CD14-positive monocyte (primary cell): ENCODE measurements around the gene KIF25. TPM values are rescaled to one million over a fixed set of nuclear protein-coding genes. Genes with fewer than 3 reads are reported as not detected.

Experiments used
- DNase-seq, 3 donors: peaks; one replicate each; pipeline ENCODE4 v3.0.0-alpha.2; 2011 to 2022
- H2AFZ ChIP-seq: 2 replicates; pipeline ENCODE4 v1.6.0; 2012; ENCODE audit warnings: mild to moderate bottlenecking, low read depth, low read length, inconsistent platforms; ENCODE audit not compliant: insufficient read depth, poor library complexity, severe bottlenecking
- H3K27ac ChIP-seq, 2 donors: 1 replicate in 1 of 2; 2 replicates in 1 of 2; pipeline ENCODE4 v1.5.1; 2012 to 2013; ENCODE audit warnings: low read length in 2 of 2, control low read depth in 1 of 2, inconsistent platforms in 1 of 2, low read depth in 1 of 2, mild to moderate bottlenecking in 1 of 2
- H3K27me3 ChIP-seq, 2 donors: one replicate each; pipeline versions ENCODE4 v1.6.0 to v1.6.1; 2011 to 2013; ENCODE audit warnings: low read length in 2 of 2; ENCODE audit not compliant: control insufficient read depth in 2 of 2, insufficient read depth in 2 of 2
- H3K36me3 ChIP-seq, 2 donors: replicated peaks in 1 of 2; 1 replicate in 1 of 2; 2 replicates in 1 of 2; pipeline versions ENCODE4 v1.5.1 to v1.6.1; 2012 to 2013; ENCODE audit warnings: low read length in 2 of 2, control low read depth in 1 of 2, inconsistent platforms in 1 of 2, mild to moderate bottlenecking in 1 of 2; ENCODE audit not compliant: insufficient read depth in 2 of 2, control insufficient read depth in 1 of 2
- H3K4me1 ChIP-seq, 2 donors: 1 replicate in 1 of 2; 2 replicates in 1 of 2; pipeline versions ENCODE4 v1.5.1 to v1.6.1; 2012 to 2013; ENCODE audit warnings: low read length in 2 of 2, control low read depth in 1 of 2, inconsistent platforms in 1 of 2, mild to moderate bottlenecking in 1 of 2, moderate library complexity in 1 of 2; ENCODE audit not compliant: insufficient read depth in 2 of 2, control insufficient read depth in 1 of 2
- H3K4me2 ChIP-seq: replicated peaks from 2 replicates; pipeline ENCODE3; 2012; ENCODE audit warnings: low read length, moderate library complexity, mild to moderate bottlenecking; ENCODE audit not compliant: poor library complexity, severe bottlenecking; ENCODE audit errors: extremely low read depth
- H3K4me3 ChIP-seq, 3 experiments: fragments of 200-600 bp in 1 of 3; sonication (generic) in 1 of 3; replicated peaks in 1 of 3; 1 replicate in 2 of 3; 2 replicates in 1 of 3; pipeline ENCODE4 v1.5.1; 2011 to 2013; ENCODE audit warnings: low read length in 3 of 3, mild to moderate bottlenecking in 3 of 3, control low read depth in 2 of 3, low read depth in 2 of 3, inconsistent platforms in 1 of 3, moderate library complexity in 1 of 3
- H3K79me2 ChIP-seq: 2 replicates; pipeline ENCODE4 v1.6.0; 2012; ENCODE audit warnings: mild to moderate bottlenecking, control low read depth, inconsistent platforms, low read length, moderate library complexity; ENCODE audit not compliant: insufficient read depth
- H3K9ac ChIP-seq: 2 replicates; pipeline ENCODE4 v1.6.0; 2017; ENCODE audit warnings: low read length, mild to moderate bottlenecking; ENCODE audit not compliant: insufficient read depth, poor library complexity, severe bottlenecking
- H3K9me3 ChIP-seq, 2 donors: replicated peaks in 1 of 2; 1 replicate in 1 of 2; 2 replicates in 1 of 2; pipeline versions ENCODE4 v1.5.1 to v1.6.1; 2012 to 2013; ENCODE audit warnings: low read length in 2 of 2, control low read depth in 1 of 2; ENCODE audit not compliant: control insufficient read depth in 1 of 2, insufficient read depth in 1 of 2
- H4K20me1 ChIP-seq: 2 replicates; pipeline ENCODE4 v1.6.0; 2012; ENCODE audit warnings: mild to moderate bottlenecking, low read length, control low read depth, moderate library complexity; ENCODE audit not compliant: insufficient read depth
- H3K27ac Mint-ChIP-seq, 7 donors: one replicate each; pipeline ENCODE4 v1.8.0; 2020; ENCODE audit warnings: mild to moderate bottlenecking in 7 of 7, mixed read lengths in 7 of 7, moderate library complexity in 6 of 7, inconsistent platforms in 2 of 7
- H3K27me3 Mint-ChIP-seq, 3 donors: one replicate each; pipeline ENCODE4 v1.8.0; 2021 to 2022; ENCODE audit warnings: low read depth in 3 of 3, mild to moderate bottlenecking in 3 of 3, mixed read lengths in 3 of 3, moderate library complexity in 3 of 3, inconsistent platforms in 1 of 3
- H3K36me3 Mint-ChIP-seq, 2 donors: one replicate each; pipeline ENCODE4 v1.8.0; 2020; ENCODE audit warnings: mixed read lengths in 2 of 2, inconsistent platforms in 1 of 2, mild to moderate bottlenecking in 1 of 2
- H3K4me1 Mint-ChIP-seq: one replicate; pipeline ENCODE4 v1.8.0; 2020; ENCODE audit warnings: mild to moderate bottlenecking, mixed read lengths
- H3K4me3 Mint-ChIP-seq, 2 donors: one replicate each; pipeline ENCODE4 v1.8.0; 2020; ENCODE audit warnings: mild to moderate bottlenecking in 2 of 2, mixed read lengths in 2 of 2, moderate library complexity in 1 of 2
- H3K9me3 Mint-ChIP-seq, 7 donors: one replicate each; pipeline ENCODE4 v1.8.0; 2020 to 2022; ENCODE audit warnings: mixed read lengths in 7 of 7, mild to moderate bottlenecking in 6 of 7, moderate library complexity in 6 of 7, inconsistent platforms in 2 of 7
- CTCF ChIP-seq: fragments of 200-600 bp; IDR thresholded peaks from one replicate; pipeline ENCODE4 v1.8.0; 2022; ENCODE audit warnings: antibody characterized with exemption, mild to moderate bottlenecking
- WGBS: methylation state at CpG from one replicate; pipeline ENCODE4 v1.1.5; 2013; ENCODE audit warnings: missing lambda C conversion rate; ENCODE audit not compliant: insufficient coverage; 5-methylcytosine and 5-hydroxymethylcytosine counted together
- intact Hi-C, 2 donors: fragments of 100-400 bp; cut with micrococcal nuclease; formaldehyde crosslinking; loops; one replicate each; pipeline versions ENCODE4 v1.15.0 to v1.15.1; 2023
- polyA plus RNA-seq, 3 donors: library from polyadenylated mRNA; depleted of rRNA in 1 of 3; unstranded in 2 of 3; stranded (reverse) in 1 of 3; fragments of 300-500 nt in 2 of 3; fragments of >200 nt in 1 of 3; fragmentation: Illumina TruSeq in 2 of 3; gene quantifications; 1 replicate in 2 of 3; 2 replicates in 1 of 3; pipeline ENCODE4 v1.2.3, GENCODE V29; 2012 to 2021

KIF25 gene
- polyA plus RNA-seq, 3 donors, result not detected

- H2AFZ ChIP-seq, result no peak overlapping the region
- 94% methylated on average over 6 of the region's 6 CpGs for WGBS
- no peaks in the 10 kb centered on the region for H3K79me2 ChIP-seq
- no peak for TF ChIP-seq CTCF
- H3K4me1 Mint-ChIP-seq, result no peaks in the 10 kb centered on the region
- no peak for DNase-seq
- no peaks in the 10 kb centered on the region for H3K27me3 ChIP-seq
- H3K4me2 ChIP-seq, result no peak overlapping the region
- H3K4me1 ChIP-seq, result no peaks in the 10 kb centered on the region
- H3K9ac ChIP-seq, result no peak overlapping the region
- H3K36me3 ChIP-seq, result no peaks in the 10 kb centered on the region
- H3K27ac ChIP-seq, result no peak overlapping the region
- H4K20me1 ChIP-seq, result no peaks in the 10 kb centered on the region
- peaks cover 0 to 7% (median 2%) of the 10 kb centered on the region in 7 donors for H3K9me3 Mint-ChIP-seq
- peaks cover 0 to 3% of the 10 kb centered on the region in 2 donors for H3K9me3 ChIP-seq
- no peaks in the 10 kb centered on the region for H3K36me3 Mint-ChIP-seq
- no peak overlapping the region for H3K27ac Mint-ChIP-seq
- intact Hi-C loops, result no loop called here
- H3K27me3 Mint-ChIP-seq, result peaks cover 1 to 5% (median 4%) of the 10 kb centered on the region in 3 donors
- no peak overlapping the region for H3K4me3 Mint-ChIP-seq
- H3K4me3 ChIP-seq, result no peak overlapping the region
These were observed 41.0 kb upstream of the KIF25 start for GRCh38 chr6:167956491-167956890.

GRCh38 chr6:167956983-167957492 is 40.4 kb upstream of the KIF25 start:
- Mint-ChIP-seq H3K4me1 (no peaks in the 10 kb centered on the region), H3K27me3 (peaks cover 0 to 5% (median 3%) of the 10 kb centered on the region in 3 donors), H3K9me3 (peaks cover 0 to 7% (median 0%) of the 10 kb centered on the region in 7 donors), H3K27ac (peak overlapping the region in 1 of 7 donors; percentile 24), H3K36me3 (no peaks in the 10 kb centered on the region), H3K4me3 (no peak overlapping the region)
- no peak for DNase-seq
- Histone ChIP-seq H3K9me3 (no peaks in the 10 kb centered on the region), H4K20me1 (no peaks in the 10 kb centered on the region), H2AFZ (no peak overlapping the region), H3K4me3 (no peak overlapping the region), H3K4me2 (no peak overlapping the region), H3K4me1 (no peaks in the 10 kb centered on the region), H3K79me2 (no peaks in the 10 kb centered on the region), H3K27ac (no peak overlapping the region), H3K27me3 (no peaks in the 10 kb centered on the region), H3K9ac (no peak overlapping the region), H3K36me3 (no peaks in the 10 kb centered on the region)
- no peak for TF ChIP-seq CTCF
- intact Hi-C loops, result no loop called here
- 94% methylated on average over 7 of the region's 8 CpGs for WGBS
